Muscle of back (tissue), 13 donors: Measurements from ENCODE around the gene MMP10. TPM values are rescaled to one million over a fixed set of nuclear protein-coding genes. Genes with fewer than 3 reads are reported as not detected.

Source experiments
- DNase-seq, 3 donors: peaks; one replicate each; pipeline versions ENCODE4 v3.0.0 to v3.0.0-alpha.2; 2013
- long read RNA-seq, 9 donors: transcript quantifications; one replicate each; lab custom pipeline, GENCODE V29; 2026
- polyA plus RNA-seq, 10 donors: library from polyadenylated mRNA; unstranded; fragments of 120-200 nt; gene quantifications; one replicate each; pipeline ENCODE4 v1.2.1, GENCODE V29; 2013; ENCODE audit not compliant: insufficient read length in 10 of 10

Gene MMP10
- under 1 TPM in 1 of 10 donors, not detected in 9; 0.07 TPM for polyA plus RNA-seq
- long read RNA-seq, donor 1: 0 reads
- long read RNA-seq, donor 2: 0 reads
- long read RNA-seq, donor 3: 0 reads
- long read RNA-seq, donor 4: 0 reads
- long read RNA-seq, donor 5: 0 reads
- long read RNA-seq, donor 6: 0 reads
- long read RNA-seq, donor 7: 0 reads
- long read RNA-seq, donor 8: 0 reads
- long read RNA-seq, donor 9: 0 reads

- peak in 1 of 3 donors; percentile 36 for DNase-seq
Observed at GRCh38 chr11:102780491-102780918, at the start of gene MMP10. Gene MMP10, minus strand, starts transcription at chr11:102780628. Its CDS starts 37 bp downstream, at chr11:102780591.

DNA sequence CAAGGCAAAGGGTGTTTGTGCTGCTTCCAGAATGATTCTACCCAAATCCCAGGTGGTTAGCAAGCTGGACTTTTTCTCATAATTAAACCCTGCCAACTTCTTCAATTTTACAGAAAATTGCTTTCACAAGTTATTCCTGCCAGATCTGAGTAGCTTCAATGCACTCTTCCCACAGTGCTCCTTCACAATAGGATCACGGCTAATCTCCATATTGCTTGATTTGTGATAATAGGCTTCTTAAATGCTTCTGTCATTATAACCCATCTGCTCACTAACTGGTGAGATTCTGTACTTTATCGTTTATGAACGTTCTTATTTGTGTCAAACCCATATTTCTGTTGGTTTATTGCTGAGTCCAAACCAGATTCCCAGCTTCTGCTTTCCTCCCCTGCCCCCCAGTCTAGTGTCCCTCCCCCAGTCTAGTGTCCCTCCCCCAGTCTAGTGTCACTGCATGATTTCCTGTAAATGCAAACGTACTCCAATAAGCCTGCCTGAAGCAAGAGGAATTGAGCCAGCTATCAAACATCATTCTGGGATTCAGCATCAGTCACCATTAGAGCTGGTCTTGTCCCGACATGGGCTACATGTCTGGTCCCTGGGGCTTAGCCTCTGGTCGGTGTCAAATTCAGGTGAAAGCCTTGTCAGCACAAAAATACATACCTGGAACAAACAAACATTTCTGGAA lies 49.0 kb upstream of the MMP10 start:
- DNase-seq: no peak

DNA sequence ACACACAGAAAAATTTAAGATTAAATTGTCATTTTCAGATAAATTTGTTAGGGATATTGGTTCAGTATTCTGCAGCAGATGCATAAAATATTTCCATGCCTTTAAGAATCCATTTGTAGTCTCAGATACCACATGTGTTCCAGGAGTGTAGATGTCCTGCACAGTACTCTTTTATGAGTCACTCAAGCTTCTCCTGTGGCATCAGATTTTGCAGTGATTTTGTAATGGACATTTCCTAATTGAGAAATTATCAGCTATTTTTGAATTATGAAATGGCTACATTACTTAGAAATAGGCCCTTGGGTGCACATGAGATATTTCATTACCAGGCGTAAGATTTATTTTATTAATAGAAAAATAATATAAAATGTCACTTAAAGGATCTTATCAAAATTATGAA lies 44.1 kb upstream of the MMP10 start:
- DNase-seq: no peak

DNA sequence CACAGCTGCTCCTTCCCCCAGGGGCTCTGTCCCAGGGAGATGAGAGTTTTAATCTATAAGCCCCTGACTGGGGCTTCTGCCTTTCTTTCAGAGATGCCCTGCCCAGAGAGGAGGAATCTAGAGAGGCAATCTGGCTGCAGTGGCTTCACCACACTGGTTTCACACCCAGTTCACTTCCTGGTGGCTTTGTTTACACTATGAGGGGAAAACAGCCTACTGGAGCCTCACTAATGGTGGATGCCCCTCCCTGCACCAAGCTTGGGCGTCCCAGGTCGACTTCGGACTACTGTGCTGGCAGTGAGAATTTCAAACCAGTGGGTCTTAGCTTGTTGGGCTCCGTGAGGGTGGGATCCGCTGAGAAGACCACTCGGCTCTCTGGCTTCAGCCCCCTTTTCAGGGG lies 39.1 kb upstream of the MMP10 start:
- DNase-seq: no peak

- no peak for DNase-seq
Observed at GRCh38 chr11:102813484-102813883, 33.1 kb upstream of the MMP10 start.

GRCh38 chr11:102812188-102812587 lies 31.8 kb upstream of the MMP10 start:
- no peak for DNase-seq

- DNase-seq: no peak
Observed at GRCh38 chr11:102810950-102811660, 30.7 kb upstream of the MMP10 start.

DNA sequence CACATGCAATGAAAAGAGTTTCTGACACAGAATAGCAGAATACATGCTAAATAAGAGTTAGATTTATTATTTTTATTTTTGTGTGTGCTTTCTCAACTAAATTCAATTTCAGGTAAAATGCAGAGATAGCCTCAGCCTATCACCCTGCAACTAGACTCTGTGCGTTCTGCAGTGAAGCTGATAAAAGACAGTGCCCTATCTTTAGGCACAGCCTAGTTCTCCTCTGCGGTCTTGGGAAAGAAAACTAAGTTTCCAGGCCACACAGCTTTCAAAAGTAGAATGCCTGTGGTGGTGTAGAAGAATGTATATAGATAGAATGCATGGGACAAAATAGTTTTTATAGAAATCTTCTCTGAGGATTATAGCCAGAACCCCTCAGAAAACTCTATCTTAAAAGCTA lies 29.5 kb upstream of the MMP10 start:
- DNase-seq: no peak

DNA sequence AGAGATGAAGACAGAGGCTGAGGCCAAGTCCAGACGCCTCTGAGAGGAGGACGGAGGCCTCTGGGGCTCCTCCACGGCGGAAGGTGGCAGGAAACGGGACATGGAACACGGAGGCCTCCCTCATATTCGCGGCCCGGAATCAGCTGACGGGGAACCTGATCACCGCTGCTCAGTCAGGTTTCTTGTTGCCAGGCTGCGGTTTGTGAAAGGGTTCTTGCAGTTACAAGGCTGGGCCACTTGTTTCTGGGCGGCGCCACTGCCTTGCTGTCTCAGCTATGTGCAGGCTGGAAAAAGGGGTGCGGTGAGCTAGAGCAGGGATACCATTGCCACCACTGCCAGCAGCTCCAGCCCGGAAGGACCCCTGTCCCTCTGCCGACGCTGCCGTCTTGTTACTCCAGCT lies 27.5 kb upstream of the MMP10 start:
- DNase-seq: no peak

DNA sequence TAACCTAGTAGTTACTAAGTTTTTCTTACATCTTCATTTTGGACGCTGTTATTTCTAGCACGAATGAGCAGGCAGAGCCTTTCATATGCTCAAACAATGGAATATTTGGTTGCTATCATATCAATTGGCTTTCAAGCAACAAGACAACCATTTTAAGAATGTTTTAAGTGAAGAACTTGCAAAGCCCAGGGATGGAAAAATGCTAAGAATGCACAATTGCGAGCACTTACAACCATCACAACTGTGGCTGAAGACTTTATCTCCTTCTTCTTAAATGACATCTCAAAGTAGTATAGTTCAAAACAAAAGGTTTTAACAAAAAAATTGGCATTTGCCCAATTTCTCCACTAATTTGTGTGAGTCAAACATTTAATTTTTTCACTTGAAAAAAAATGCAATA lies 25.9 kb upstream of the MMP10 start:
- no peak for DNase-seq

GRCh38 chr11:102802341-102802740 lies 21.9 kb upstream of the MMP10 start:
- DNase-seq: peak; percentile 71 to 94 (median 75)

- DNase-seq: peak in 2 of 3 donors; percentile 52 to 72
Observed at GRCh38 chr11:102800767-102801166, 20.3 kb upstream of the MMP10 start.

- DNase-seq: peak in 2 of 3 donors; percentile 38 to 64
Observed at GRCh38 chr11:102799681-102800340, 19.4 kb upstream of the MMP10 start.

GRCh38 chr11:102798012-102798746 lies 17.8 kb upstream of the MMP10 start, which contains the start of gene MMP1:
Gene MMP1, minus strand, starts transcription at chr11:102798160. Its CDS starts 68 bp downstream, at chr11:102798092.
- peak in 2 of 3 donors; percentile 9 to 60 for DNase-seq

GRCh38 chr11:102794382-102794781 lies 14.0 kb upstream of the MMP10 start:
- no peak for DNase-seq

DNA sequence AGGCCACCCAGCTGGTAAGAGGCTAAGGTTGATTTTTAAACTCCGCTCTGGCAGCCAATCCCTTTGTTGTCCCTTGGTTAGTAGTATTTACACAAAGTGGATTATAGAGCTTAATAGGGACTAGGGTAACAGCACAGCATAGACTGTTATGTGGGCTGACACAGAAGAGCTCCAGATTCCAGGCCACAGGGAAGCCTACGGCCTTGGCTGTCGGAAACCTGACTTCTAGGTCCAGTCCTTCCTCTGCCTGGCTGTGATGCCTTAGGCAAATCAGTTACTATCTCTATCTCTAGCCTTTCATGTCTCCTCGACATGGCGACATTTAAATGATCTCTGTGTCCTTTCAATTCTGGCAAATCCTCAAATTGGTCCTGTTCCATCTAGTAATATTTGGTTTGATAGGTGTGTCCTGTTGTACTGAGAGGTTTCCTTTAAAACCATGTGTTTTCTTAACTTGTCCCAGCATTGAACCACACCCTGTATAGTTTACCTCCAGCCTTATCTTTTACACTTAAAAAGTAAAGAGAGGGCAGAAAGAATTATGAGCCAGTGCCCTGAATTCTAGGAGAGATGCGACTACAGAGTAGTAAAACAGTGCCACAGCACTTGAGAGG lies 13.4 kb upstream of the MMP10 start:
- no peak for DNase-seq

GRCh38 chr11:102792604-102793003 lies 12.2 kb upstream of the MMP10 start:
- no peak for DNase-seq

DNA sequence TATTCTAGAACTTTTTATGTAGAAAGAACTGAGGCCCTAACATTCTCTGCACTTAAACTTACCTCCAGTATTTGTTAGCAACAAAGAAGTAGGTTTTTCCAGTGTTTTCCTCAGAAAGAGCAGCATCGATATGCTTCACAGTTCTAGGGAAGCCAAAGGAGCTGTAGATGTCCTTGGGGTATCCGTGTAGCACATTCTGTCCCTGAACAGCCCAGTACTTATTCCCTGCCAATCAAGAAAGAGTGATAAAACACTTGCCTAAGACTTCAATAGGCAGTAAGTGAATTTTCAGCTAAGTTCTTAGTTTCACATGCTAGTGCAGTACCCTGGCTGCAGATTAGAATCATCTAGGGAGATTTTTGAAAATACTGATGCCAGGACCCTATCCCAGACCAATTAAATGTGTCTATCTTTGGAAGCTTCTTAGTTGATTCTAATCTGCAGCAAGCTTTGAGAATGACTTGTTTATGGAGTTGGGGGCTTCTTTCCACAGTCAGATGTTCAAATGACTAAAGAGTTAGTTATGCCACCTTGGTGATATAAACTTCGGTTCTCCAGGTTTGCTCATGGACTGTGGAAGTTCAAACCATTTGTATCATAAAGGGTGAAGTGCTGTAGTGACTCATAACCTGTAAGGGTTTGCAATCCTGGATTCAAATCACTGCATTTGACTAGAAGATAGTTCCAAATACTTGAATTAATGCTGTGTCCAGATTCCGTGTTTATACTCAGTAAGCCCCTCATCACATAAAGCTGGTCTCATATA lies 11.0 kb upstream of the MMP10 start:
- DNase-seq: no peak

GRCh38 chr11:102788334-102788995 lies 8.0 kb upstream of the MMP10 start:
- DNase-seq: no peak

- DNase-seq: no peak
Observed at GRCh38 chr11:102784380-102784779, 4.0 kb upstream of the MMP10 start.
